ENCODE results near the gene TUSC2.

- TF ChIP-seq CTCF (IDR thresholded peaks at IDR 0.05) (no peak), POLR2AphosphoS5 (IDR thresholded peaks at IDR 0.05; ENCODE audit: low read depth, low read length) (no peak), SIN3A (IDR thresholded peaks at IDR 0.05; ENCODE audit: borderline replicate concordance, insufficient read depth, low read depth, low read length) (no peak), TCF7L2 (IDR thresholded peaks at IDR 0.05; ENCODE audit: low read depth, low read length) (no peak), REST (IDR thresholded peaks at IDR 0.05; ENCODE audit: insufficient read depth in 1 of 2, low read depth in 2 of 2, low read length in 1 of 2) (no peak)
These were observed 31.2 kb downstream of the TUSC2 start for GRCh38 chr3:50296721-50297383.

All from Panc1 (cell line).